GM21529 (cell line): Measurements from ENCODE around the gene DTHD1.

ENCODE experiments used
- ATAC-seq: cut with Tn5 transposase; IDR thresholded peaks from one replicate; pipeline ENCODE4 v1.9.1; 2021; ENCODE audit not compliant: unreplicated experiment

DTHD1 gene

GRCh38 chr4:36269101-36269500 is 12.3 kb upstream of the DTHD1 start:
- no peak for ATAC-seq

GRCh38 chr4:36269533-36270173 is 11.8 kb upstream of the DTHD1 start:
- no peak for ATAC-seq

- ATAC-seq, result no peak
These were observed 8.1 kb upstream of the DTHD1 start for GRCh38 chr4:36273276-36273675.

GRCh38 chr4:36274158-36274557 is 7.3 kb upstream of the DTHD1 start:
- ATAC-seq, result no peak

- peak; percentile 75 for ATAC-seq
These were observed 3.9 kb upstream of the DTHD1 start for GRCh38 chr4:36277533-36277932.

GRCh38 chr4:36278789-36279188 is 2.6 kb upstream of the DTHD1 start:
- no peak for ATAC-seq

GRCh38 chr4:36280555-36280954 is 861 bp upstream of the DTHD1 start:
- no peak for ATAC-seq

GRCh38 chr4:36282503-36283030 is 1.2 kb downstream of the DTHD1 start:
- no peak for ATAC-seq

- no peak for ATAC-seq
These were observed 2.6 kb downstream of the DTHD1 start for GRCh38 chr4:36283912-36284465.

GRCh38 chr4:36285784-36286480 is 4.5 kb downstream of the DTHD1 start:
- ATAC-seq, result peak; percentile 98

- no peak for ATAC-seq
These were observed 5.1 kb downstream of the DTHD1 start for GRCh38 chr4:36286481-36286871.

- ATAC-seq, result no peak
These were observed 7.5 kb downstream of the DTHD1 start for GRCh38 chr4:36288731-36289426.

- no peak for ATAC-seq
These were observed 9.2 kb downstream of the DTHD1 start for GRCh38 chr4:36290641-36291040.

- no peak for ATAC-seq
These were observed 11.3 kb downstream of the DTHD1 start for GRCh38 chr4:36292556-36293188.

- no peak for ATAC-seq
These were observed 19.7 kb downstream of the DTHD1 start for GRCh38 chr4:36301127-36301526.

- ATAC-seq, result peak; percentile 88
These were observed 22.2 kb downstream of the DTHD1 start for GRCh38 chr4:36303426-36304137.

- ATAC-seq, result peak; percentile 41
These were observed 22.8 kb downstream of the DTHD1 start for GRCh38 chr4:36304138-36304681.

- ATAC-seq, result no peak
These were observed 26.7 kb downstream of the DTHD1 start for GRCh38 chr4:36308150-36308549.

- no peak for ATAC-seq
These were observed 28.8 kb downstream of the DTHD1 start for GRCh38 chr4:36310216-36310615.

GRCh38 chr4:36310793-36311192 is 29.4 kb downstream of the DTHD1 start:
- peak; percentile 75 for ATAC-seq
